HCT116 (cell line): ENCODE data around the gene IKZF3. TPM values are rescaled to one million over a fixed set of nuclear protein-coding genes. Genes with fewer than 3 reads are reported as not detected.

Source experiments
- ATAC-seq: fragments of 200-7000 bp; cut with Tn5 transposase; 2 replicates; pipeline ENCODE4 v1.9.1; 2020; ENCODE audit warnings: mild to moderate bottlenecking, moderate library complexity
- BruUV-seq: library from RNA; stranded (reverse); fragments of 400-500 nt; replicated peaks from 2 replicates; lab custom pipeline; 2021; lab: Mats Ljungman, UMichigan
- CTCF ChIA-PET: fragments of 300-600 bp; sonication (Branson Sonifier 250); formaldehyde crosslinking; loops from one replicate; lab custom pipeline; 2021; ENCODE audit warnings: antibody characterized with exemption; lab: Charles Lee
- POLR2A ChIA-PET: fragments of 300-600, 350-600 bp; sonication (Branson Sonifier 250); formaldehyde crosslinking; loops from one replicate; lab custom pipeline; 2021; ENCODE audit warnings: antibody characterized with exemption; lab: Charles Lee
- RAD21 ChIA-PET, 2 experiments: fragments of 300-600 bp; sonication (Branson Sonifier 250); formaldehyde crosslinking; loops; one replicate each; lab custom pipeline; 2023; ENCODE audit warnings: low total read pairs in 2 of 2; ENCODE audit not compliant: uncharacterized antibody in 2 of 2, unreplicated experiment in 2 of 2, low non-redundant PET in 1 of 2; lab: Charles Lee
- DNase-seq: peaks from one replicate; pipeline ENCODE4 v3.0.0-alpha.2; 2010; ENCODE audit warnings: low read depth, low spot score
- H2AFZ ChIP-seq: fragments of 200-600 bp; shearing (Covaris generic), sonication (generic); 2 replicates; pipeline ENCODE4 v1.6.1; 2017; ENCODE audit warnings: low read depth, mixed run types, mixed read lengths, antibody characterized with exemption, low read length; ENCODE audit not compliant: poor library complexity, severe bottlenecking
- H3K27ac ChIP-seq: 2 replicates; pipeline ENCODE4 v1.5.1; 2012; ENCODE audit warnings: low read depth, low read length
- H3K27me3 ChIP-seq: fragments of 200-600 bp; sonication (generic); 2 replicates; pipeline ENCODE4 v1.6.1; 2016; ENCODE audit warnings: mixed run types, low read length, mixed read lengths; ENCODE audit not compliant: insufficient read depth
- H3K36me3 ChIP-seq, 2 experiments: fragments of 200-500 bp in 1 of 2; fragments of 200-600 bp in 1 of 2; sonication (Bioruptor generic) in 1 of 2; sonication (generic) in 1 of 2; 2 replicates each; pipeline versions ENCODE4 v1.5.1 to v1.6.1; 2014 to 2016; ENCODE audit warnings: low read length in 2 of 2, inconsistent platforms in 1 of 2, mixed read lengths in 1 of 2, mixed run types in 1 of 2; ENCODE audit not compliant: insufficient read depth in 2 of 2, control insufficient read depth in 1 of 2
- H3K4me1 ChIP-seq, 2 experiments: fragments of 200-600 bp in 1 of 2; sonication (generic) in 1 of 2; 2 replicates each; pipeline versions ENCODE4 v1.5.1 to v1.6.1; 2012 to 2017; ENCODE audit warnings: low read length in 2 of 2, inconsistent platforms in 1 of 2, mild to moderate bottlenecking in 1 of 2, mixed read lengths in 1 of 2, mixed run types in 1 of 2, moderate library complexity in 1 of 2; ENCODE audit not compliant: insufficient read depth in 2 of 2, control insufficient read depth in 1 of 2
- H3K4me2 ChIP-seq: fragments of 200-600 bp; sonication (generic); 2 replicates; pipeline ENCODE4 v1.6.1; 2017; ENCODE audit warnings: mixed run types, low read length, mixed read lengths
- H3K4me3 ChIP-seq, 2 experiments: fragments of 200-600 bp in 1 of 2; sonication (generic) in 1 of 2; replicated peaks in 1 of 2; 2 replicates each; pipeline ENCODE4 v1.5.1; 2011 to 2016; ENCODE audit warnings: low read length in 2 of 2, control low read depth in 1 of 2, low read depth in 1 of 2, mild to moderate bottlenecking in 1 of 2, mixed read lengths in 1 of 2, mixed run types in 1 of 2
- H3K79me2 ChIP-seq: fragments of 200-600 bp; sonication (generic); 2 replicates; pipeline ENCODE4 v1.6.1; 2017; ENCODE audit warnings: mild to moderate bottlenecking, mixed run types, low read length, moderate library complexity, mixed read lengths; ENCODE audit not compliant: insufficient read depth
- H3K9ac ChIP-seq: fragments of 200-600 bp; sonication (generic); 2 replicates; pipeline ENCODE4 v1.6.1; 2016; ENCODE audit warnings: low read length, mixed read lengths
- H3K9me2 ChIP-seq: fragments of 200-600 bp; sonication (generic), shearing (Covaris generic); 2 replicates; pipeline ENCODE4 v1.6.1; 2017; ENCODE audit warnings: mixed run types, mild to moderate bottlenecking, moderate library complexity; ENCODE audit not compliant: insufficient read depth
- H3K9me3 ChIP-seq, 2 experiments: fragments of 200-500 bp in 1 of 2; fragments of 200-600 bp in 1 of 2; sonication (Bioruptor generic) in 1 of 2; sonication (generic) in 1 of 2; 2 replicates each; pipeline ENCODE4 v1.6.1; 2014 to 2017; ENCODE audit warnings: low read length in 2 of 2, mixed read lengths in 2 of 2, inconsistent platforms in 1 of 2, low read depth in 1 of 2, mild to moderate bottlenecking in 1 of 2, mixed run types in 1 of 2, moderate library complexity in 1 of 2; ENCODE audit not compliant: control insufficient read depth in 1 of 2, insufficient read depth in 1 of 2
- H4K20me1 ChIP-seq: fragments of 200-600 bp; sonication (generic), shearing (Covaris generic); 2 replicates; pipeline ENCODE4 v1.6.1; 2017; ENCODE audit warnings: mixed run types, mild to moderate bottlenecking, moderate library complexity; ENCODE audit not compliant: insufficient read depth
- ATF3 ChIP-seq: IDR thresholded peaks from 2 replicates; pipeline ENCODE4 v1.6.1; 2012
- CBX3 ChIP-seq: IDR thresholded peaks from 2 replicates; pipeline ENCODE4 v1.6.1; 2012; ENCODE audit warnings: low read depth
- CEBPB ChIP-seq: IDR thresholded peaks from 2 replicates; pipeline ENCODE4 v1.6.1; 2012; ENCODE audit warnings: low read depth
- EGR1 ChIP-seq: IDR thresholded peaks from 2 replicates; pipeline ENCODE4 v1.6.1; 2012; ENCODE audit warnings: low read depth
- EZH2 ChIP-seq: fragments of 200-600 bp; sonication (generic); IDR thresholded peaks from 2 replicates; pipeline ENCODE4 v1.6.1; 2017; ENCODE audit warnings: antibody characterized with exemption, mixed run types
- FOSL1 ChIP-seq: IDR thresholded peaks from 2 replicates; pipeline ENCODE4 v1.6.1; 2012; ENCODE audit warnings: low read depth
- POLR2A ChIP-seq: IDR thresholded peaks from 2 replicates; pipeline ENCODE4 v1.7.0; 2011; ENCODE audit warnings: borderline replicate concordance; ENCODE audit not compliant: insufficient read depth, insufficient read length; ENCODE audit errors: extremely low read depth
- POLR2AphosphoS5 ChIP-seq: IDR thresholded peaks from 2 replicates; pipeline ENCODE4 v1.6.1; 2011; ENCODE audit warnings: mild to moderate bottlenecking, low read depth, low read length, moderate library complexity
- RAD21 ChIP-seq: IDR thresholded peaks from 2 replicates; pipeline ENCODE4 v1.6.1; 2012; ENCODE audit warnings: low read depth, mild to moderate bottlenecking
- TCF7L2 ChIP-seq: IDR thresholded peaks from 2 replicates; pipeline ENCODE4 v1.7.0; 2011; ENCODE audit warnings: borderline replicate concordance, inconsistent platforms; ENCODE audit not compliant: insufficient read depth, insufficient read length; ENCODE audit errors: extremely low read depth
- YY1 ChIP-seq: IDR thresholded peaks from 2 replicates; pipeline ENCODE4 v1.6.1; 2011; ENCODE audit warnings: low read length, low read depth, moderate library complexity, mild to moderate bottlenecking; ENCODE audit not compliant: insufficient replicate concordance; ENCODE audit errors: extremely low read depth
- ZBTB33 ChIP-seq: IDR thresholded peaks from 2 replicates; pipeline ENCODE4 v1.6.1; 2011; ENCODE audit warnings: mild to moderate bottlenecking, low read length, moderate library complexity; ENCODE audit not compliant: insufficient replicate concordance; ENCODE audit errors: extremely low read depth
- ZFX ChIP-seq: fragments of 450-650 bp; IDR thresholded peaks from 2 replicates; pipeline ENCODE4 v1.6.1; 2017
- intact Hi-C: fragments of 100-400 bp; cut with micrococcal nuclease; formaldehyde crosslinking; loops from 2 replicates; pipeline ENCODE4 v1.10.0; 2022
- total RNA-seq: library from RNA; stranded (reverse); gene quantifications from one replicate; pipeline ENCODE4 v1.2.1, GENCODE V29; 2021; ENCODE audit not compliant: unreplicated experiment

Gene IKZF3
- total RNA-seq, 1 experiment from 2014 or later = 0.30 TPM

GRCh38 chr17:39744075-39744835, 119.9 kb downstream of the IKZF3 start:
- Histone ChIP-seq H3K9me2 (no peaks in the 10 kb centered on the region), H3K27me3 (no peaks in the 10 kb centered on the region), H3K27ac (no peak overlapping the region), H3K4me2 (no peak overlapping the region), H3K4me1 (peaks cover 19 to 23% of the 10 kb centered on the region in 2 experiments), H3K36me3 (peaks cover 11 to 13% of the 10 kb centered on the region in 2 experiments; a peak in 2 of 4 replicates), H3K9me3 (no peaks in the 10 kb centered on the region), H3K4me3 (no peak overlapping the region), H3K9ac (no peak overlapping the region), H2AFZ (no peak overlapping the region)
- DNase-seq (no peak), ATAC-seq (no peak)
- no TSS peak for BruUV-seq
- POLR2A ChIA-PET = interaction anchor here (0.6 to 1.3 kb wide), 2 partner anchors 9 to 20 kb away, joined by 3 to 4 read pairs; no protein-coding TSS in a partner anchor
- intact Hi-C loops = no loop called here
- CTCF ChIA-PET = no interaction called here
- RAD21 ChIA-PET = no interaction called here
- TF ChIP-seq ZBTB33 (no peak), YY1 (no peak), ATF3 (no peak)
- TF ChIP-seq, all 23 proteins: peak for 0
- Histone ChIP-seq H3K79me2 (peaks cover 18% of the 10 kb centered on the region; the same call in 1 of the 2 replicates), H4K20me1 (no peaks in the 10 kb centered on the region)

GRCh38 chr17:39742856-39743436, 121.2 kb downstream of the IKZF3 start:
- Histone ChIP-seq H3K9ac (no peak overlapping the region), H3K79me2 (peaks cover 22% of the 10 kb centered on the region; the same call in 1 of the 2 replicates), H3K4me2 (no peak overlapping the region), H3K27me3 (no peaks in the 10 kb centered on the region), H3K9me2 (no peaks in the 10 kb centered on the region), H4K20me1 (no peaks in the 10 kb centered on the region), H2AFZ (no peak overlapping the region), H3K36me3 (peaks cover 11 to 13% of the 10 kb centered on the region in 2 experiments; a peak in 2 of 4 replicates), H3K4me1 (peaks cover 19 to 36% of the 10 kb centered on the region in 2 experiments), H3K27ac (no peak overlapping the region), H3K4me3 (no peak overlapping the region), H3K9me3 (no peaks in the 10 kb centered on the region)
- intact Hi-C loops = no loop called here
- no peak for ATAC-seq
- no peak for DNase-seq
- ChIA-PET POLR2A (no interaction called here), RAD21 (no interaction called here), CTCF (no interaction called here)
- BruUV-seq = no TSS peak
- TF ChIP-seq CEBPB = no peak
- no peak for TF ChIP-seq TCF7L2
- no peak for TF ChIP-seq FOSL1
- no peak for TF ChIP-seq ZBTB33
- no peak for TF ChIP-seq ATF3
- TF ChIP-seq EZH2 = no peak
- TF ChIP-seq POLR2AphosphoS5 = no peak
- TF ChIP-seq CBX3 = no peak
- no peak for TF ChIP-seq ZFX
- no peak for TF ChIP-seq EGR1
- TF ChIP-seq RAD21 = no peak
- TF ChIP-seq POLR2A = no peak
